Sigmoid colon (tissue), 7 donors: Measurements from ENCODE around the gene NCK1. TPM values are rescaled to one million over a fixed set of nuclear protein-coding genes. Genes with fewer than 3 reads are reported as not detected.

Source experiments
- DNase-seq: peaks from one replicate; pipeline ENCODE4 v3.0.0-alpha.2; 2019
- H3K27ac ChIP-seq, 4 donors: fragments of 200-600 bp; sonication (generic); one replicate each; pipeline ENCODE4 v1.5.1; 2016 to 2019; ENCODE audit warnings: mild to moderate bottlenecking in 1 of 4
- H3K27me3 ChIP-seq, 3 donors: fragments of 200-600 bp; sonication (generic); one replicate each; pipeline ENCODE4 v1.5.1; 2019; ENCODE audit warnings: mild to moderate bottlenecking in 1 of 3
- H3K36me3 ChIP-seq, 4 donors: fragments of 200-600 bp; sonication (generic); one replicate each; pipeline ENCODE4 v1.5.1; 2016 to 2019
- H3K4me1 ChIP-seq, 4 donors: fragments of 200-600 bp; sonication (generic); one replicate each; pipeline ENCODE4 v1.5.1; 2017 to 2019
- H3K4me3 ChIP-seq, 4 donors: fragments of 200-600 bp; sonication (generic); one replicate each; pipeline ENCODE4 v1.5.1; 2017 to 2019; ENCODE audit warnings: mild to moderate bottlenecking in 2 of 4, moderate library complexity in 1 of 4
- H3K9me3 ChIP-seq, 4 donors: fragments of 200-600 bp in 3 of 4; sonication (generic) in 3 of 4; one replicate each; pipeline versions ENCODE4 v1.5.1 to v1.6.1; 2013 to 2019
- EP300 ChIP-seq, 4 donors: sonication (generic); formaldehyde crosslinking; IDR thresholded peaks; one replicate each; pipeline ENCODE4 v1.6.1; 2017; ENCODE audit warnings: antibody characterized with exemption in 4 of 4
- POLR2A ChIP-seq, 2 donors: fragments of 450-650 bp; IDR thresholded peaks; one replicate each; pipeline ENCODE4 v1.6.1; 2016; ENCODE audit warnings: antibody characterized with exemption in 2 of 2, mild to moderate bottlenecking in 2 of 2, moderate library complexity in 2 of 2
- POLR2AphosphoS5 ChIP-seq, 4 donors: sonication (generic); formaldehyde crosslinking; IDR thresholded peaks; one replicate each; pipeline ENCODE4 v1.6.1; 2017; ENCODE audit warnings: antibody characterized with exemption in 4 of 4
- WGBS, 2 donors: extraction: QIAGEN DNeasy Blood & Tissue Kit; methylation state at CpG; one replicate each; pipeline ENCODE4 v1.1.7; 2013; 5-methylcytosine and 5-hydroxymethylcytosine counted together
- intact Hi-C: fragments of 100-400 bp; cut with DNase I; formaldehyde crosslinking; loops from one replicate; pipeline ENCODE4 v1.15.1; 2023
- polyA plus RNA-seq, 3 donors: library from polyadenylated mRNA; stranded (reverse); fragments of 200-250 nt; gene quantifications; one replicate each; pipeline ENCODE4 v1.2.3, GENCODE V29; 2013
- total RNA-seq, 4 donors: library from RNA; depleted of rRNA; stranded (reverse); fragments of >200 nt; gene quantifications; one replicate each; pipeline ENCODE4 v1.1.0, GENCODE V29; 2016
- TF ChIP-seq, protein P1 (sequence below), 4 experiments: fragments of 450-650 bp in 3 of 4; fragments of 200-600 bp in 1 of 4; IDR thresholded peaks; one replicate each; pipeline ENCODE4 v1.5.1; 2016 to 2019; ENCODE audit warnings: antibody characterized with exemption in 4 of 4, mild to moderate bottlenecking in 3 of 4, moderate library complexity in 2 of 4
- donor health status: healthy with polysubstance abuse.
- donor health status: Bipolar disorder and iron deficiency.
- donor health status: healthy.

NCK1 gene
- total and polyA plus RNA-seq, 7 donors, result 25.5 to 55.1 (median 37.2) TPM

DNA sequence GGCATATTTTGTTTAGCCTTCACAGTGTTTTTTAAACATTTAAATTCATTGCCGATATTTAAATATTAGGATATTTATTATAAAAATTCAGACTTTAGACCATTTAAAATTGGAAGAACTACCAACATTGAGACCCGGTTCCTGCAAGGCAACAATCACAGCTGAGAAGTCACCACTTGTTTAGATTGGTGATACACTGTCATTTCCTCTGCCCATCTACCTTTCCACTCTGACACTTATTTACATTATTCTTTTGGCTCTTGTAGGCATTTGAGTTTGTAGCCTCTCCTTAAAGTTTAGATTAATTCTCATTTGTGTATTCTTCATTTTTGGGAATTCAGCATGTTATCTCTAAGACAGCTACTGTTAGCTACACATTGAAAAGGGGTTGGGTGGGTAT is 85.5 kb downstream of the NCK1 start:
- no peak for DNase-seq
- 47 to 49% methylated on average over 2 of the region's 2 CpGs for WGBS, 2 donors
- H3K27ac ChIP-seq, result no peak overlapping the region
- TF ChIP-seq, protein P1, sequence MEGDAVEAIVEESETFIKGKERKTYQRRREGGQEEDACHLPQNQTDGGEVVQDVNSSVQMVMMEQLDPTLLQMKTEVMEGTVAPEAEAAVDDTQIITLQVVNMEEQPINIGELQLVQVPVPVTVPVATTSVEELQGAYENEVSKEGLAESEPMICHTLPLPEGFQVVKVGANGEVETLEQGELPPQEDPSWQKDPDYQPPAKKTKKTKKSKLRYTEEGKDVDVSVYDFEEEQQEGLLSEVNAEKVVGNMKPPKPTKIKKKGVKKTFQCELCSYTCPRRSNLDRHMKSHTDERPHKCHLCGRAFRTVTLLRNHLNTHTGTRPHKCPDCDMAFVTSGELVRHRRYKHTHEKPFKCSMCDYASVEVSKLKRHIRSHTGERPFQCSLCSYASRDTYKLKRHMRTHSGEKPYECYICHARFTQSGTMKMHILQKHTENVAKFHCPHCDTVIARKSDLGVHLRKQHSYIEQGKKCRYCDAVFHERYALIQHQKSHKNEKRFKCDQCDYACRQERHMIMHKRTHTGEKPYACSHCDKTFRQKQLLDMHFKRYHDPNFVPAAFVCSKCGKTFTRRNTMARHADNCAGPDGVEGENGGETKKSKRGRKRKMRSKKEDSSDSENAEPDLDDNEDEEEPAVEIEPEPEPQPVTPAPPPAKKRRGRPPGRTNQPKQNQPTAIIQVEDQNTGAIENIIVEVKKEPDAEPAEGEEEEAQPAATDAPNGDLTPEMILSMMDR (IDR thresholded peaks at IDR 0.05), result no peak
- TF ChIP-seq POLR2A (IDR thresholded peaks at IDR 0.05), result no peak
- no peak for TF ChIP-seq POLR2AphosphoS5 (IDR thresholded peaks at IDR 0.05)
- no peak for TF ChIP-seq EP300 (IDR thresholded peaks at IDR 0.05)
- peaks cover 0 to 9% (median 0%) of the 10 kb centered on the region in 4 donors for H3K36me3 ChIP-seq
- no peak overlapping the region for H3K4me3 ChIP-seq
- intact Hi-C loops, result no loop called here
- H3K9me3 ChIP-seq, result no peaks in the 10 kb centered on the region
- peaks cover 0 to 27% (median 14%) of the 10 kb centered on the region in 4 donors for H3K4me1 ChIP-seq
- H3K27me3 ChIP-seq, result no peaks in the 10 kb centered on the region

DNA sequence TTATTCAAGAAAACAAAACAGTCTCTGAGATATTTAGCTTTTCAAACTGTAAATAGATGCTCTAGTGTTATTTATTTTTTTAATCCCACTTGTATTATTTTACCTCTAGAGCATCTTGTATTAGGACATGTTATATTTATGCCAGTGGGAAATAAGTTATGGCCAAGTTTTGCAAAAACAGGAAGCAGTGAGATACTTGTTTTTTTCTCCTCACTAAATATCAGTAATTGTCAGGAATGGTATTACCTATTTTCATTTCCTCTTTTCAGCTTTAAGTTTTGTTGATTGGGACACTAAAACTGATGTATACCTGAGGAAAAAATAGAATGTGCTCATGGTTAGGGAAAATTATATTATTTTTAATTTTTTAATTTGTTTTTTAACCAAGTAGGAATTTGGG is 87.1 kb downstream of the NCK1 start:
- Histone ChIP-seq H3K36me3 (peaks cover 0 to 9% (median 0%) of the 10 kb centered on the region in 4 donors), H3K27ac (no peak overlapping the region), H3K27me3 (no peaks in the 10 kb centered on the region), H3K4me3 (no peak overlapping the region), H3K9me3 (no peaks in the 10 kb centered on the region), H3K4me1 (peaks cover 0 to 15% (median 2%) of the 10 kb centered on the region in 4 donors)
- no peak for DNase-seq
- TF ChIP-seq POLR2AphosphoS5 (IDR thresholded peaks at IDR 0.05) (no peak), EP300 (IDR thresholded peaks at IDR 0.05) (no peak), POLR2A (IDR thresholded peaks at IDR 0.05) (no peak)
- TF ChIP-seq, protein P1 (IDR thresholded peaks at IDR 0.05), result no peak
- intact Hi-C loops, result no loop called here

DNA sequence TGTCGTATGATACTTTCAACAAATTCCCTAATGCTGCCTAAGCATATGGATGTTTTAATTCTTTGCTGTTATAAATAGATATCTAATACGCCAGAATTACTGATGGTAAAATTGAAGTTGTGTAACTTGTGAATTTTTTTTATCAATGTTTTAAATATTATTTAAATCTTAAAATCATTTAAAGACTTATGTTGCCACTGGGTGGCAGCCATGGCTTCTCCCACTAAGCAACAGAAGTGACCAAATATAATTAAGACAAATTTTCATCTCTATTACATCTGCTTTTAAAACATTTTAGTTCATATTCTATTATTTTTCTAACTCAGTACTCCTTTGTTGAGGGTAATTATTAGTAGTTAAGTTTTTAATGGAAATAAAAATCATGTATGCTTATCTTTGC is 87.7 kb downstream of the NCK1 start:
- H3K36me3 ChIP-seq, result peaks cover 0 to 9% (median 0%) of the 10 kb centered on the region in 4 donors
- 87 to 91% methylated on average over 2 of the region's 2 CpGs for WGBS, 2 donors
- peaks cover 0 to 15% (median 5%) of the 10 kb centered on the region in 4 donors for H3K4me1 ChIP-seq
- no peak overlapping the region for H3K4me3 ChIP-seq
- intact Hi-C loops, result no loop called here
- no peaks in the 10 kb centered on the region for H3K9me3 ChIP-seq
- no peaks in the 10 kb centered on the region for H3K27me3 ChIP-seq
- no peak overlapping the region for H3K27ac ChIP-seq
- DNase-seq, result no peak
- TF ChIP-seq, protein P1 (IDR thresholded peaks at IDR 0.05), result no peak
- TF ChIP-seq EP300 (IDR thresholded peaks at IDR 0.05), result no peak
- TF ChIP-seq POLR2AphosphoS5 (IDR thresholded peaks at IDR 0.05), result no peak
- no peak for TF ChIP-seq POLR2A (IDR thresholded peaks at IDR 0.05)

DNA sequence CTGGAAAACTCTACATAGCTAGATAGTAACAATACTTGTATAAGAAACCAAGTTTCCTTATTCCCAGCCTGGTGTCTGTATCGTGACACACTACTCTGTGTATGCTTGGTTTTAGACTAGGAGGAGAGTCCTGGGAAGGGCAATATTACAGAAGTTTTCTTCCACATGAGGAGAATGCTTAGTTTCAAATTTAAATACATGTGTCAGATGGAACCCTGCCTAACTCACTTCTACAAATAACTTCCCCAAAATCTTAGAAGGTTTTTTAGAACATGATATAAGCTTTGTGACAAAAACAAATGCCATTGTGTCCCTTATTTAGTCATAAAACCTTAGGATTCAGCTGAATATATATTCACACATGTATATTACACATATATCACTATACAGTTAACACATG is 88.6 kb downstream of the NCK1 start:
- Histone ChIP-seq H3K27me3 (no peaks in the 10 kb centered on the region), H3K4me1 (peaks cover 0 to 21% (median 13%) of the 10 kb centered on the region in 4 donors), H3K36me3 (peaks cover 0 to 7% (median 0%) of the 10 kb centered on the region in 4 donors), H3K9me3 (no peaks in the 10 kb centered on the region), H3K4me3 (no peak overlapping the region), H3K27ac (no peak overlapping the region)
- TF ChIP-seq, protein P1 (IDR thresholded peaks at IDR 0.05), result no peak
- TF ChIP-seq POLR2AphosphoS5 (IDR thresholded peaks at IDR 0.05), result no peak
- no peak for TF ChIP-seq EP300 (IDR thresholded peaks at IDR 0.05)
- no peak for TF ChIP-seq POLR2A (IDR thresholded peaks at IDR 0.05)
- WGBS, 2 donors, result 76 to 86% methylated on average over 1 of the region's 1 CpG
- no peak for DNase-seq
- intact Hi-C loops, result no loop called here

- DNase-seq, result no peak
- no peaks in the 10 kb centered on the region for H3K27me3 ChIP-seq
- no peak for TF ChIP-seq POLR2A (IDR thresholded peaks at IDR 0.05)
- TF ChIP-seq POLR2AphosphoS5 (IDR thresholded peaks at IDR 0.05), result no peak
- TF ChIP-seq EP300 (IDR thresholded peaks at IDR 0.05), result no peak
- TF ChIP-seq, protein P1 (IDR thresholded peaks at IDR 0.05), result no peak
- intact Hi-C loops, result no loop called here
- H3K27ac ChIP-seq, result no peak overlapping the region
- no peaks in the 10 kb centered on the region for H3K36me3 ChIP-seq
- peaks cover 0 to 26% (median 13%) of the 10 kb centered on the region in 4 donors for H3K4me1 ChIP-seq
- 66 to 79% methylated on average over 1 of the region's 1 CpG for WGBS, 2 donors
- H3K4me3 ChIP-seq, result no peak overlapping the region
- no peaks in the 10 kb centered on the region for H3K9me3 ChIP-seq
Observed at GRCh38 chr3:136952292-136952691, 90.3 kb downstream of the NCK1 start.
